ENCODE measurements around the gene MAGI1. TPM values are rescaled to one million over a fixed set of nuclear protein-coding genes. Genes with fewer than 3 reads are reported as not detected.
A peak's percentile ranks its signal among the peaks of the same experiment; 100 is the strongest.

The MAGI1 gene
- total RNA-seq, 2 donors from 2014 or later = 38.6 to 45.1 TPM

DNA sequence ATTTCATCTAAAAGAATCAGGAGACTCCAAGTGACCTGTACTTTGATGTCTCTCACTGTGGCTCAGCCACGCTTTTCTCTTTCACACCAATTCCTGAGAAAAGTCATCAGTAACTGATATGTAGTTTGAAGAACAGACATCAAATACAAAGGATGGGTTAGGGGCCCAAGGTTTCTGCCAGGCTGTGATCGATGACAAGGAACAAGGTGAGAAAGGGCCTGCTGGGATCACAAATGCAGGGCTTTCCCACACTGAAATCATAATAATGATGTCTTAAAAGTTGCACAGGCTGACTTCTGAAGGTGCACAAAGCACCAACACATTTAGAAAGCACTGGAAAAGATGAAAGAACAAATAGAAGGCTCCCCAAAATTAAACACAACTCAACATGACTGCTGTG is 396.9 kb downstream of the MAGI1 start:
- H3K27ac Mint-ChIP-seq = no peak overlapping the region
- WGBS, 2 experiments (ENCODE audit: insufficient coverage in 1 of 2, insufficient read length in 1 of 2) = 80% methylated on average over 2 of the region's 2 CpGs; no CpG with 5 or more reads in 1 of the 2 experiments
- Histone ChIP-seq H3K9ac (ENCODE audit: extremely low read depth, low read length, poor library complexity, severe bottlenecking) (no peak overlapping the region), H3K9me3 (ENCODE audit: control insufficient read depth, low read length) (peaks cover 2% of the 10 kb centered on the region), H3K27me3 (ENCODE audit: control insufficient read depth, insufficient read depth, low read length, poor library complexity, severe bottlenecking) (no peaks in the 10 kb centered on the region), H3K4me3 (ENCODE audit: low read length) (no peak overlapping the region), H3K27ac (ENCODE audit: low read depth, low read length) (no peak overlapping the region), H3K4me1 (ENCODE audit: control insufficient read depth, insufficient read depth, low read length) (peaks cover 6% of the 10 kb centered on the region), H3K36me3 (ENCODE audit: control insufficient read depth, insufficient read depth, low read length) (no peaks in the 10 kb centered on the region)
- no peak overlapping the region for H3K4me3 Mint-ChIP-seq
- TF ChIP-seq, protein P1, sequence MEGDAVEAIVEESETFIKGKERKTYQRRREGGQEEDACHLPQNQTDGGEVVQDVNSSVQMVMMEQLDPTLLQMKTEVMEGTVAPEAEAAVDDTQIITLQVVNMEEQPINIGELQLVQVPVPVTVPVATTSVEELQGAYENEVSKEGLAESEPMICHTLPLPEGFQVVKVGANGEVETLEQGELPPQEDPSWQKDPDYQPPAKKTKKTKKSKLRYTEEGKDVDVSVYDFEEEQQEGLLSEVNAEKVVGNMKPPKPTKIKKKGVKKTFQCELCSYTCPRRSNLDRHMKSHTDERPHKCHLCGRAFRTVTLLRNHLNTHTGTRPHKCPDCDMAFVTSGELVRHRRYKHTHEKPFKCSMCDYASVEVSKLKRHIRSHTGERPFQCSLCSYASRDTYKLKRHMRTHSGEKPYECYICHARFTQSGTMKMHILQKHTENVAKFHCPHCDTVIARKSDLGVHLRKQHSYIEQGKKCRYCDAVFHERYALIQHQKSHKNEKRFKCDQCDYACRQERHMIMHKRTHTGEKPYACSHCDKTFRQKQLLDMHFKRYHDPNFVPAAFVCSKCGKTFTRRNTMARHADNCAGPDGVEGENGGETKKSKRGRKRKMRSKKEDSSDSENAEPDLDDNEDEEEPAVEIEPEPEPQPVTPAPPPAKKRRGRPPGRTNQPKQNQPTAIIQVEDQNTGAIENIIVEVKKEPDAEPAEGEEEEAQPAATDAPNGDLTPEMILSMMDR (conservative IDR thresholded peaks at IDR 0.05) = no peak
- H3K4me1 Mint-ChIP-seq = peaks cover 24% of the 10 kb centered on the region
- peaks cover under 1% of the 10 kb centered on the region for H3K9me3 Mint-ChIP-seq
- peak; percentile 51 for DNase-seq
- no peaks in the 10 kb centered on the region for H3K36me3 Mint-ChIP-seq (ENCODE audit: low read depth)
- no peaks in the 10 kb centered on the region for H3K27me3 Mint-ChIP-seq (ENCODE audit: insufficient read depth)

DNA sequence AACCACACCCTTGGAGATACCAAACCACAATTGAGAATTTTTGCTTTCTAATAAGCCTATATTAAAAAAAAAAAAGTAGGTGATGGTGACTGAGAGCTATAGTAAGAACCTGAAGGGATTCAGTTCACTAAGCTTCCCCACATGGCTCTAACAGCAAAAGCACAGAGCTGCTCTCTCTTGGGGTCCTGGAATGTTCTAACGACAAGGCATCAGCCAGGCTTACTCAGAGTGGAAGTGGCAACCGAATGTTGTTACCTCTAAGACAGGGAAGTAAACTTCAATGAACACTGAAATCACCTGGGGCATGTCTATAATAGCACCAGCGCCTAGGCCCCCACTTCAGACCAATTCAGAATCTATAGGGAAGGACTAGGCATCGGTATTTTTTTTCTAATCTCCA is 397.7 kb downstream of the MAGI1 start:
- no peak overlapping the region for H3K27ac Mint-ChIP-seq
- TF ChIP-seq, protein P1 (conservative IDR thresholded peaks at IDR 0.05) = no peak
- Histone ChIP-seq H3K4me1 (ENCODE audit: control insufficient read depth, insufficient read depth, low read length) (peaks cover 6% of the 10 kb centered on the region), H3K4me3 (ENCODE audit: low read length) (no peak overlapping the region), H3K9me3 (ENCODE audit: control insufficient read depth, low read length) (no peaks in the 10 kb centered on the region), H3K27ac (ENCODE audit: low read depth, low read length) (no peak overlapping the region), H3K27me3 (ENCODE audit: control insufficient read depth, insufficient read depth, low read length, poor library complexity, severe bottlenecking) (no peaks in the 10 kb centered on the region), H3K9ac (ENCODE audit: extremely low read depth, low read length, poor library complexity, severe bottlenecking) (no peak overlapping the region), H3K36me3 (ENCODE audit: control insufficient read depth, insufficient read depth, low read length) (no peaks in the 10 kb centered on the region)
- H3K4me1 Mint-ChIP-seq = peaks cover 24% of the 10 kb centered on the region
- no peaks in the 10 kb centered on the region for H3K36me3 Mint-ChIP-seq (ENCODE audit: low read depth)
- H3K9me3 Mint-ChIP-seq = no peaks in the 10 kb centered on the region
- 46 to 62% methylated on average over 2 to 4 of the region's 4 CpGs for WGBS, 2 experiments (ENCODE audit: insufficient coverage in 1 of 2, insufficient read length in 1 of 2)
- no peak overlapping the region for H3K4me3 Mint-ChIP-seq
- peak; percentile 68 for DNase-seq
- no peaks in the 10 kb centered on the region for H3K27me3 Mint-ChIP-seq (ENCODE audit: insufficient read depth)

DNA sequence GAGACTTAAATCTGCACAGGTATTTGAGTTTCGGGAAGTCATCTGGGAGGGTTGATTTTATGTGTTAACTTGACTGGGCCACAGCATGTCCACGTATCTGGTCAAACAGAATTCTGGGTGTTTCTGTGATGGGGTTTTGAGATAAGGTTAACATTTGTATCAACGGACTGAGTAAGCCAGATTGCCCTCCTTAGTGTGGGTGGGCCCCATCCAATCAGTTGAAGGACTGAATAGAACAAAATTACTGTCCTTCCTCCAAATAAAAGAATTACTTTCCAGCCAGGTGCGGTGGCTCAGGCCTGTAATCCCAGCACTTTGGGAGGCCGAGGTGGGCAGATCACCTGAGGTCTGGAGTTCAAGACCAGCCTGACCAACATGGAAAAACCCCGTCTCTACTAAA is 399.3 kb downstream of the MAGI1 start:
- Mint-ChIP-seq H3K4me3 (no peak overlapping the region), H3K9me3 (no peaks in the 10 kb centered on the region), H3K36me3 (ENCODE audit: low read depth) (no peaks in the 10 kb centered on the region), H3K27ac (no peak overlapping the region), H3K4me1 (peaks cover 24% of the 10 kb centered on the region), H3K27me3 (ENCODE audit: insufficient read depth) (no peaks in the 10 kb centered on the region)
- Histone ChIP-seq H3K9ac (ENCODE audit: extremely low read depth, low read length, poor library complexity, severe bottlenecking) (no peak overlapping the region), H3K9me3 (ENCODE audit: control insufficient read depth, low read length) (no peaks in the 10 kb centered on the region), H3K27ac (ENCODE audit: low read depth, low read length) (no peak overlapping the region), H3K4me1 (ENCODE audit: control insufficient read depth, insufficient read depth, low read length) (peaks cover 6% of the 10 kb centered on the region), H3K4me3 (ENCODE audit: low read length) (no peak overlapping the region), H3K27me3 (ENCODE audit: control insufficient read depth, insufficient read depth, low read length, poor library complexity, severe bottlenecking) (no peaks in the 10 kb centered on the region), H3K36me3 (ENCODE audit: control insufficient read depth, insufficient read depth, low read length) (no peaks in the 10 kb centered on the region)
- TF ChIP-seq, protein P1 (conservative IDR thresholded peaks at IDR 0.05) = no peak
- no peak for DNase-seq
- whole genome bisulfite sequencing, 2 experiments (ENCODE audit: insufficient coverage in 1 of 2, insufficient read length in 1 of 2) = 98 to 100% methylated on average over 2 to 5 of the region's 6 CpGs
